Colon (tissue), 2 donors: ENCODE data around the gene AHRR.

ENCODE experiments used
- FAIRE-seq: peaks from 2 replicates; lab custom pipeline; 2012; peaks lifted over from hg19 to GRCh38; lab: Jason Lieb, UNC
- donor health status: control.
- donor health status: control.

The AHRR gene

DNA sequence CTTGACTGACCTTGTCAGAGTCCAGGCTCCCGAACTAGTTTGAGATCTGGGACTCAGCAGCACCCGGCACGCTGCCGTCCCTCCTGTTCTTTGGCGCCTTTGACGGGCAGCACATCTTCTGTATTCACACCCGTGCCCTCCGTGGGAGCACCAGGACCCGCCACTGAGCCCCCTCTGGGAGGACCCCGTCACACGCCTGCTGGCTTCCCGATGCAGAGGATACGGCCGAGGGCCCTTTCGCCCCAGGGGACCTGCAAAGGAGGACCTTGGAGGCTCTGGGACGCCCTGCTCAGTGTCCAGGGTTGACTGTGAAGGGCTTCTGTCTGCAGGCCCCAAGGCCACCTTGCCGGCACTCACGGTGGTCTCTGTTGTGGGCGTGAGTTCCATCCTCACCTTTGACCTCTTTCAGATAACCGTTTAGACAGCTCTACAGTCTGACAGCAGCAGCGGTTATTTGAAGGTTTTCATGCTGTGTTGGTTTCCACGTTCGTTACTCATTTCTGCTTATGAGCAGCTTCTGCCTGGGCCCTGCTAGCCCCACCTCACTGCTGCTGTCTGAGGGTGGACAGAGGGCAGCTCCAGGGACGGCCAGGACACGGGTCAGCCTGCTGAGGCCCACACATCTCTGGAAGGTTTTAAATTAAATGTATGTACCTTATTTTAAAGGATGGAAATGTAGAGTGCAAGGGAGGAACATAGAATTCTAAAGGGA lies 108.9 kb downstream of the AHRR start:
- no peak for FAIRE-seq

DNA sequence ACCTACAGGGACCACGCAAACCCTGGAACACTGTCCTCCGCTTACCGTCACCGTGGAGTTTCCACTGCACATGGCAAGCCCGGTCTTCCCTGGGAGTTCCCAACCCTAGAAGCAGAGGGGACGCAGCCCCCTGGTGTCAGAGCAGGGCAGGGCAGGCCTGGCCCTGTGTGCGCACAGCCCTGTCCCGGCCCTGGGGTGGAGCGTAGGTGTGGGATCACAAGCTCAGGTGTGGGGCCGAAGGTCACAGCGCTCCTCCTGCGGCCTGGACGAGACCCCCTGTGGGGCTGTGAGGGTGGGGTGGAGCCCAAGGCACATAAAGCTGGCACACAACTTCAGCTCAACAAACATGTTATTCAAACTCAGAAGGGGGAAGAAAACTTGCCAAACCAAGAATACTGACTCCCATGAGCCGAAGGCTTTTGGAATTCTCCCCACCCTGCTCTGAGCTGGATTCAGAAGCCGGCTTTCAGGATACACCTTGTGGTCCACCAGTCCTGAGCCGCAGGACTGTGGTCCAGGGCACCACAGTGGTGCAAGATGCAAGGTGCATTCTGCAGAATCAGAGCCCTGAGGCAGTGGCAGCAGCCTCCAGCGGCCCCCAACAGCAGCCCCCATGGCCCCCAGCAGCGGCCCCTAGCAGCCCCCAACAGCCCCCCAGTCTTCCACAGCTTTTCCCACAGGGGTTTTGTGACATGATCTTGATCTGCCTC lies 109.6 kb downstream of the AHRR start:
- FAIRE-seq: no peak

DNA sequence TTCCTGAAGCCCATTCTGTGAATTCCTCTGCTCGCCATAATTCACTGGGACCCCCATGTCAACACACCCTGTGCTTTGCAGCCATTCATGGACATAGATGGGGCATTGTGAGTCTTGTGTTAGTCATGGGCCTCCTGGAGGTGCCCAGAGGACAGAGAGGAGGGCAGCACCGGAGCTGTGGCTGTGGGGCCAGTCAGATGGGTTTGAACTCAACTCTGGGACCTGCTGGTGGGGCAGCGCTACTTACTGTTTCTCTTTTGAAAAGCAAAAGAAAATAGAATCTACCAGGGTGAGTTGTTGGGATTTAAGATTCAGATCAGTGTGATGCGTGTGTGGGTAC lies 110.2 kb downstream of the AHRR start:
- FAIRE-seq: no peak

DNA sequence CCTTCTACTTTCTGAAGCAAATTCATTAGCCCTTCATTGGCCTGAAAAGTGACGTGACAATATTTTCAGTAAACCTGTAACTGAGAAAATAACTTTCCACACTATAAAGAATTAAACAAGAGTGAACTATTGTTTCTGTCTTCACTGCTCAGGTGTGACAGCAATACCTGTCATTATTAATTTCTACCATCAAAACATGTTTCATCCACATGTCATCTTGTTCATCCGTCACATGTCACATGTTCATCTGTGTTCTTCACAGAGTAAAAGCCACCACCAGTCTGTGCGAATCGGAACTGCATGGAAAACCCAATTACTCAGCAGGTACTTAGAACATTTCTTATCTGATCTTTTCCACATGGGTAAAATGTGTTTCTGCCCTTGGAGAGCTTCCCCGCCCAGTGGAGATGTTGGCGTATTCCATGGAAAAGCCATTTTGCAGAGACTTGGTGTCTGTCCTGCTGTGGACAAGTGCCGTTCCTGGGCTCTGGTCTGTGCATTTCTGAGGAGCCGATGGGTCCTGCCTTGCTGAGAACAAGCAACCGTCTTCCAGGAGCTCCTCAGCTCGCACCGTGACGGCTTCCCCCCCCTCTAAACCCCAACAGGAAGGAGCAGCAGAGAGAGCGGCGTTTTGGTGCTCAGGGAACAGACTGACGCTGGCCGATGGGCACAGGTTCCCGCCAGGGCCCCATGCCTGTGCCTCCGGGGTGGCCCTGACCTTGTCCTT lies 110.8 kb downstream of the AHRR start:
- no peak for FAIRE-seq

DNA sequence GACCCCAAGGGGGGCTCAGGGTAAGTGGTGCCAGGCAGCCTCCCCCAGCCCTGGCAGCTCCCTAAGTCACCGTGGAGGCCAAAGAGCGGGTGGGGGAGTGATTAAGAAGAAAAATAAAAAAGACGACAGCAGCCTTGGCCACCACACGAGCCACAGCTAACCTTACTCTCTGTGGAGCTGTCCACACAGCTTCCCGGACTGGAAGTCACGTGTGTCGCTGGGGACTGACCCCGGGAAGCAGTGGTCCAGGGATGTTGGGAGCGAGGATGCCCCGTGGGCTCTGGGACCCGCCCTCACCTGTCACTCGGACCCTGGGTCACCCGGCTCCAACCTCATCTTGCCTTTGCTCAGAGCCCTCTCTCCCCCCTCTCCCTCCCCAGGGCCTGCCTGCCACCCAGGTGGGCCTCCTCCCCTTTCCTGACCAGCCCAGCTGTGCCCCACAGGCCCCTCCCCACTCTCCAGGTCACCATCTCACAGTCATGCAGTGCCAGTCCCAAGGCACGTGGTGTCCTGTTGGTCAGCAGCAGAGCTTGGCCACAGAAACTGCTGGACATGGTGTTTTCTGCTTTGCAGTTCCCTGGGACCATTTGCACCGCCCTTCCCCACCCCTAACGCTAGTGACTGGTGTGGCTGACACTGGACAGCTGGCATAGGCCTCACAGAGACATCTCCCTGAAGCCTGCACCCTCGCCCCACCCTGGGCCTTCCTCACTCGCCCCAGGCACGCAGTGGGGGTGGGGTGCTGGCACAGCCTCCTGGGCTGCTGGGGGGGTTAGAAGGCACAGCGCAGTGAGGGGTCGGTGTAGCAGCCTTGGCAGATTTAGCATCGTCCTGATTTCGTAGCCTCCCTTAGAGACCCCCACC lies 111.6 kb downstream of the AHRR start:
- FAIRE-seq: no peak

DNA sequence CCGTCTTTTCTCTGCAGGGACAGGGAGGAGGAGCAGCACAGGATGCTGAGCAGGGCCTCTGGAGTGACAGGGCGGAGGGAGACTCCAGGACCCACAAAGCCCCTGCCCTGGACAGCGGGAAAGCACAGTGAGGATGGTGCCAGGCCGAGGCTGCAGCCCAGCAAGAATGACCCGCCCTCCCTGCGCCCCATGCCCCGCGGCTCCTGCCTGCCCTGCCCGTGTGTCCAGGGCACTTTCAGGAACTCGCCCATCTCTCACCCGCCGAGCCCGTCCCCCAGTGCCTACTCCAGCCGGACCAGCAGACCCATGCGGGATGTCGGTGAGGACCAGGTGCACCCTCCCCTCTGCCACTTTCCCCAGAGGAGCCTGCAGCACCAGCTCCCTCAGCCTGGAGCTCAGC lies 112.3 kb downstream of the AHRR start:
- no peak for FAIRE-seq

DNA sequence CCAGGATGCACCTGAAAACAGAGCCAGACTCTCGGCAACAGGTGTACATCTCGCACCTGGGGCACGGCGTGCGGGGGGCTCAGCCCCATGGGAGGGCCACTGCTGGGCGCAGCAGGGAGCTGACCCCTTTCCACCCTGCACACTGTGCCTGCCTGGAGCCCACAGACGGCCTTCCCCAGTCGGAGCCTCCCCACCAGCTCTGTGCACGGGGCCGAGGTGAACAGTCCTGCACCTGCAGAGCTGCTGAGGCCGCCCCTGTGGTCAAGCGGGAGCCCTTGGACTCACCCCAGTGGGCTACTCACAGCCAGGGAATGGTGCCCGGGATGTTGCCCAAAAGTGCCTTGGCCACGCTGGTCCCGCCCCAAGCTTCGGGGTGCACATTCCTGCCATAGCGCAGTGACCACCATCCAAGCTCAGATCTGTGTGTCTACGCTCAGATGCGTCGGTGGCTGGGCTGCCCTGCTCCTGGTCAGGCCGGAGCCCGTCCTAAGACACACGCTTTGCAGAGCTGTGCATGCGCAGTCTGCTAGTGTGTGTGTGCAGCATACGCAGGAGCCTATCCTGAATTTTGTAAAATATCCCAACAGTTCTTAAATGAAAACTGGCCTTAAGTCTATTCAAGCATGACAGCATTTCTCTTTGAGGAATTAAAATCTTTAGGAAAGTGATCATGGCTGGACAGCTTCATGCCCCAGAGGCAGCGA lies 113.1 kb downstream of the AHRR start:
- FAIRE-seq: no peak

DNA sequence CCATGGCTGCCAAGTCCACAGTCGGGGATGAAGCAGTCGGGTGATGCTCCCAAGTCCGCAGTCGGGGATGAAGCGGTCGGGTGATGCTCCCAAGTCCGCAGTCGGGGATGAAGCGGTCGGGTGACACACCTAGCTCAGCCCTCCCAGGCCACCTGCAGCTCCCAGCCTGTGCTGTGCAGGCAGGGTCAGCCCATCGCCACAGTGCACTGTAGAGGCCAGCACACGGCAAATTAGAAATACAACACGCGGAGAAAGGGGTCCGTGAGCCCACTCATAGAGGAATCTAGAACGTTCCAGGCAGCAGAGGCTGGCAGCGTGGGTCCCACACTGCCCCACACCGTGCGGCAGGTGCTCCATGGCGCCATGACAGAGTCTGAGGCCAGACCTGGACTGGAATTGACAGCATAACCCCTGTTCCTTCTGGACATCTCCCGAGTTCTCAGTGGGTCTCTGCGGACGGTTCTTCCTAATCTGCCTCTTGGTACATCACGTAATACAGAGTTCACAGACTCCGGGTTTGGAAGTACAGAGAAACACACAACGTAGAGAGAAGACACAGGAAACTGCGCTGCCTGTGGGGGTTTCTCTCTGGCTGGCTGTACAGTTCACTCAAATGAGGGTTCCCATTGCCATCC lies 113.8 kb downstream of the AHRR start:
- no peak for FAIRE-seq

DNA sequence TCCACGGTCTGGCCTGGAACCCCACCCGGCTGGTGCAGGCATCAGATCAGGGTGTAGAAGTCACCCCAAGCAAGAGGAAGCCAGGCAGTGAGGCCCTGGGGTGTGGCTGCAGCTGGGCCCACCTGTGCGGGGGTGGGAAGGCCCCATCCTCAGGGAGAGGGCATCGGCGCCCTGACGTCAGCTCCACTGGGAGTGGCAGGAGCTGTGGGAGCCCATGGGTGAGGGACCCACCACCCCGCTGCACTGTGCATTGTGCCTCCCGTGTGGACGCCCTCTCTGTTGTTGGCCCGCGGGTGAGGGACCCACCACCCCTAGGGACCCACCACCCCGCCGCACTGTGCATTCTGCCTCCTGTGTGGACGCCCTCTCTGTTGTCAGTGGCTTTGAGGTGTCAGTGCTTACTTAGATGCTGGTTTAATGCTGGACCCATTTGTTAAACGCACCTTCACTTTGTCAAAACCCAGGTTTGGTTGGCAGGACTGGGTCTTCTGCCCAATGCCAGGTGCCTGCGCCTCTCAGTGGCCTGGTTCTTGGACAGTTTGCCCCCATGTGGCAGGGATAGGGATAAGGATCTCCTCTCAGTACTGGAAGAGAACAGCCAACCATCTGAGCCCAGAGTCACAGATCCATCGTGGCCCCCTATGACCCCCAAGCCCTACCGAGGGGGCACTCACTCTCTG lies 114.6 kb downstream of the AHRR start:
- FAIRE-seq: no peak

DNA sequence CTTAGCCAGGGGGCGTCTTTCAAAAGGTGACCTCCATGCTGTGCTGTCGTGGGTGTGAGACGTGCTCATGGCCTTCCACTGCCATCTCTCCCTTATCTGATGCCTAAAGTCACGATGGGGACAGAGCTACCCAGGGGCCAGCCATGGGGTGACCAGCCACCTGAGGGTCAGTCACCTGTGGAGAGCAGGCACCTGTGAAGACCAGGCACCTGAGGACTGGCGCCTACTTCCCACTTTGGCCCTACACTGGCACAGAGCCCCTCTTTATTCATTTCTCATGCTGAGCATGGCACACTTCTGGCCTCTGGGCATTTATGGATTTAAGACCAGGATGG lies 115.1 kb downstream of the AHRR start:
- FAIRE-seq: no peak

DNA sequence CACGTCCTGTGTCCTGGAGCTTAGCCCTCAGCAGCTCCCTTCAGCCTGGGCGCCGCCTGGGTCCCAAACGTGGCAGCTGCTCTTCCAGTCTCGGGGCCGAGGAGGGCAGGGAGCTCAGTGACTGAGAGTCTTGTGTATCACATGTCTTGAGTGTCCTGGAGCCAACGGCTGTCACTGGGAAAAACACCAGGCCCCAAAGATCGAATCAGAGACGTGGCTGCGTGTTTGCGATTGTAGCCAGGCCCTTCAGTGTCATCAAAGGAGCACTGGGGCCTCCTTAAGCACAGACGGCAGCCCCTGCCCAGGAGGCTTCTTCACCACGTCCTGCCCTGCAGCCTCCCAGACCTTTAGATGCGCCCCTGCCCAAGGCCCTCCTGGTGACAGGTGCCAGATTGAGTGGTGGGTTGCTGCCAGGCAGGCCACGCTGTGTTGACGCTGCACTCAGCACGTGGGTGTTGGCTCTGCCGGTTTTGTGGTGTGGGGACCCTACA lies 115.8 kb downstream of the AHRR start:
- FAIRE-seq: no peak

DNA sequence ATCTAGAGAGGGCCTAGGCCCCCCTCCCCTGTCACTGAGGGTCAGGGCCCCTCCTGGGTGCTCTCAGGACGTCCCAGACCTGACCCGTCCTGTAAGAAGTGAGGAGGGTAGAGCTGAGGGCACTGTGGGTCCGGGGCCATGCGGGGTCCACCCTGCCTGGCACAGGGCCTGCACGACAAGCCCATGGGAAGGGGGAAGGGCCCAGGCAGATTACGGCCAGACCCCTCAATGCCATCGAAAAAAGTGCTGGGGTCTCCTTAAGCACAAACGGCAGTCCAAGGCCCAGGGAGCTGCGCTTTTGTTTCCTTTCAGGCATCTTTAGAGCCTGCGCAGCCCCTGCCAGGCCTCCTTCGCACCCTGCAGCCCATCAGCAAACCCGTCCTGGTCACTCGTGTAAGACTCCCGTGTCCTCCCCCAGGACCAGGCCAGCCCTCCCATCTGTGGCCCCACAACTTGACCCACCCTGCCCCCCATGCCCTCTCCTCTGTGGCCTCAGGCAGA lies 117.0 kb downstream of the AHRR start:
- FAIRE-seq: no peak

DNA sequence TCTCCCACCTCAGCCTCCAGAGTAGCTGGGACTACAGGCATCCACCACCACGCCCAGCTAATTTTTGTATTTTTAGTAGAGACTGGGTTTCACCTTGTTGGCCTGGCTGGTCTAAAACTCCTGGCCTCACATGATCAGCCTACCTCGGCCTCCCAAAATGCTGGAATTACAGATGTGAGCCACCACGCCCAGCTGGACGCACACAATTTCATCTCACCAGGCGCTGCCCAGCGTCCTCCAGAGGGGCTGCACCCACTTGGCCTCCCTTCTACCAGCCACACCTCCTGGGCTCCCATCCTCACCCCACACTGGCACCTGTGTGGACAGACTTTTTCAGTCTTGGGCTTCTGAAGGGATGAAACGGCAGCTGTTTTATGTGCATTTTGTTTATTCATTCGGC lies 117.7 kb downstream of the AHRR start:
- FAIRE-seq: no peak

DNA sequence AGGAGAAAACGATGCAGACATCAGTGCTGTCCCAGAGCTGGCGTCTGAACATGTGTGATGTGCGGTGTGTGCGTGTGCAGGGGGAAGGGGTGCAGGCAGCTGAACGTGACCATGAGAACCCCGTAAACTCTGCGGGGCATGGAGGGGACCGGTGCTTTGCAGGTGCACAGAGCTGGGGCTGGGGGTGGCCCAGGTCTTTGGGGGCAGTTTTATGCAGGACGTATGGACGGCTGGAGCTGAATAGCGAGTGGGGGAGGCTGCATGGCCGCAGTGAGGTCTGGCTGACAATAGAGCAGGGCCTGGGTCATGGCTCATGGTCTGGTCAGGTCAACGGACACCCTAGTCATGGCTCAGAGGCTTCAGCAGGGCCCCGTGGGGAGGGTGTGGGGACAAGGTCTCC lies 118.1 kb downstream of the AHRR start:
- no peak for FAIRE-seq

DNA sequence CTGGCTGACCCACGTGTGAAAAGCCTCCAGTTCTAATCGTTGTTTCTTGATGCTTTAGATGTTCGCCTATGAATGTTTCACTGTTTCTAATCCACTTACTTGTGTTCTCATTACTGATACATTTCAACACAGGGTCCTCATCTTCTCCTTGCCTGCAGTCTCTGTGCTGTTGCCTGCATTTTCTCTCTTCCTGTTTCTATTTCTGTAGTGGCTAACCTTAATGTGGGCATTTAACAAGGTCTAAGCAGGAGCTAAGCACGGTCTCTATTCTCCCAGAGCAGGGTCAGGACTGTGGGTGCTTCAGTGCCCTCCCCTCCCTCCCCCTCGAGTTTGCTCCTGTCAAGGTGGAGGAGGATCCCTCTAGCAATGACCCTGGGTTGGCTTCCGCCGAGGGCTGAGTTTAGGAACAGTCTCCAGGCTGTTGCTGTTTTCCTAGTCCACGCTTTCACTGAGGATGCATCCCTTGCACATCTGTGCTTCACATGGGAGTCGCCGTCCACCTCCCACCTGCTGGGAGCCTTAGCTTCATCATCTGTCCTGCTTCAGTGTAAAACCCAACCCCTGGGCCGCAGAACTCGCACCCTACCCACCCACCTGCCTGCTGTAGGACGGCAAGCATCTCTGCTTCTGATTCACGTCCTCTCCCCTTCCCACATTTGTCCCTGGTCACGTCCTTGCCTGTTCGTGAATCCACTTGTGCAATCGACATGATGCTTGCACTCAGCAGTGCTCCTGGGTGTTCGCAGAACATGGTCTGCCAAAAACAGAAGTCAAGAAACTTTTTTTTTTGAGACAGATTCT lies 119.1 kb downstream of the AHRR start:
- no peak for FAIRE-seq

DNA sequence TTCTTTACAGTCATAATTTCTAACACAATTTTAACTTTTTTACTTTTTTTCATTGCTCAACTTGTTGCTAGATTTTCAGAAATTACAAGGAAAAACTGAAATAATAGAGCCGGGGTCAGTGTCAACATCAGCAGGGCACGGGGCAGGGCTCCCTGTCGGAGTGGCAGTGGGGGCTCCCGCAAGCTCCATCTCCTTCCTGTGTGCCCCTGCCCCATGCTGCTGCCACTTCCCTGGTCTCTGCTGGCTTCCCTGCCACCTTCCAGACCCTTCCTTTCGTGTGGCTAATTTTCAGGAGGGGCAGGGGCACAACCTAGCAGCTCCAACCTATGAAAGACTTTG lies 120.5 kb downstream of the AHRR start:
- FAIRE-seq: no peak

DNA sequence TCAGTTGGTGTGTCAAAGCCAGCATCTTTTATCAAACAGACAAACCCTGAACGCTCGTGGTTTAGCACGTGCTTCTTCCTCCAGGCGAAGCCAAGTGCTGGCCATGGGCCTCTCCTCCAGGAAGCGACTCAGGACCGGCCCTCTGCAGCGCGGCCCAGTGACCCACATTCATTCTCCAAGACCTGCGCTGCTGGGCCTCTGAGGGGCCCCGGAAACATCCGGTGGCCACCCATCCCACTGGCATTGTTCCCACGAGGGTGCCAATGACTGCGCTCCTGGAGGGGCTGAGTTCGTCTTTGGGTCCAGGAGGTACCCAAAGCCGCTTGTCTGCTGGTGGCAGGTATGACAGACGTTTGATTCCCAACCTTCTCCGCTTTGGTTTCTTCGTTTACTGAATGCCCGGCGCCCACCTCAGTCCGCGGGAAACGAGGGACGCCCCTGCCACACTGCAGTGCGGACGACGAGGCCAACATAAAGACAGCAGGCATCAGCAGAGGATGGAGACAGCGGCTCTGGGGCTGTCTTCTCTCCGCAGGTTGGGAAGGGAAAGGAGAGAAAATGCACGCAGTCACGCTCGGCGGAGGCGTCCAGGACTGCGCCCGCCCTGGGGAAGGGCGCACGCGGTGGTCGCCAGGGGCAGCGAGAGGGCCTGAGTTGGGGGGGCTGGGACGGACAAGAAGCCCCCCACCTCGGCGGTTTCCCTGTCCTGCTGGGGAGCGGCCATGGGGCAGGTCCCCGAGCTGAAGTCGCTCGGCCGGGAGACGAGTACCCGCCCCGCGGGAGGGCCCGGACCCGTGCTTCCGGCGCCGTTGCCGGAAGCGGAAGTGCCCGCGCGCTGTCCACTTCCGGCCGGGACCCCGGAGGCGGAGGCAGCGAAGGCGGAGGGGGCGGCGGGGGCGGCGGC lies 121.1 kb downstream of the AHRR start, which contains the start of gene EXOC3:
TSS of gene EXOC3 (plus strand) at position 842 of the 904 bp plus-strand sequence. CDS start 3,030 bp downstream, outside the sequence.
- no peak for FAIRE-seq
